Endothelial cell of umbilical vein (primary cell): ENCODE data around the gene RNF224. TPM values are rescaled to one million over a fixed set of nuclear protein-coding genes. Genes with fewer than 3 reads are reported as not detected.

Experiments used
- BruUV-seq: library from RNA; stranded (reverse); fragments of 400-500 nt; replicated peaks from 2 replicates; lab custom pipeline; 2021; lab: Mats Ljungman, UMichigan
- CTCF ChIA-PET: fragments of 300-600, 350-600 bp; sonication (Branson Sonifier 250); formaldehyde crosslinking; loops from one replicate; lab custom pipeline; 2021; ENCODE audit warnings: antibody characterized with exemption, inconsistent platforms; lab: Charles Lee
- POLR2A ChIA-PET: fragments of 300-600, 350-600 bp; sonication (Branson Sonifier 250); formaldehyde crosslinking; loops from one replicate; lab custom pipeline; 2021; ENCODE audit warnings: antibody characterized with exemption, inconsistent platforms; lab: Charles Lee
- DNase-seq: peaks from one replicate; pipeline ENCODE4 v3.0.0-alpha.2; 2011; ENCODE audit warnings: low read depth, low spot score
- FAIRE-seq: peaks from 2 replicates; lab custom pipeline; 2011; peaks lifted over from hg19 to GRCh38; lab: Jason Lieb, UNC
- H2AFZ ChIP-seq: 2 replicates; pipeline ENCODE4 v1.6.0; 2012; ENCODE audit warnings: low read depth, low read length, control low read depth, inconsistent platforms
- H3K27ac ChIP-seq: 2 replicates; pipeline ENCODE4 v1.5.1; 2011; ENCODE audit warnings: low read depth, mild to moderate bottlenecking, control low read depth, low read length, moderate library complexity; ENCODE audit not compliant: insufficient read depth
- H3K27me3 ChIP-seq, 2 experiments: 2 replicates each; pipeline versions ENCODE4 v1.6.0 to v1.6.1; 2011; ENCODE audit warnings: low read length in 2 of 2, mixed read lengths in 1 of 2; ENCODE audit not compliant: control insufficient read depth in 2 of 2, insufficient read depth in 2 of 2
- H3K36me3 ChIP-seq, 2 experiments: 2 replicates in 1 of 2; 3 replicates in 1 of 2; pipeline ENCODE4 v1.5.1; 2011; ENCODE audit warnings: low read length in 2 of 2, mild to moderate bottlenecking in 1 of 2, moderate library complexity in 1 of 2; ENCODE audit not compliant: control insufficient read depth in 2 of 2, insufficient read depth in 2 of 2; ENCODE audit errors: extremely low read depth in 1 of 2
- H3K4me1 ChIP-seq: 3 replicates; pipeline ENCODE4 v1.5.1; 2011; ENCODE audit warnings: mild to moderate bottlenecking, low read length; ENCODE audit not compliant: control insufficient read depth, insufficient read depth; ENCODE audit errors: extremely low read depth
- H3K4me2 ChIP-seq: 2 replicates; pipeline ENCODE4 v1.6.1; 2011; ENCODE audit warnings: low read length, control low read depth, mixed read lengths; ENCODE audit not compliant: insufficient read depth
- H3K4me3 ChIP-seq, 3 experiments: fragments of 200-600 bp in 1 of 3; sonication (generic), shearing (Covaris generic) in 1 of 3; replicated peaks in 1 of 3; 2 replicates each; pipeline ENCODE4 v1.5.1; 2011 to 2016; ENCODE audit warnings: control low read depth in 3 of 3, low read length in 3 of 3, mild to moderate bottlenecking in 2 of 3, inconsistent platforms in 1 of 3, low read depth in 1 of 3, moderate library complexity in 1 of 3; ENCODE audit not compliant: insufficient read depth in 1 of 3
- H3K79me2 ChIP-seq: 2 replicates; pipeline ENCODE4 v1.6.0; 2012; ENCODE audit warnings: low read length, inconsistent platforms; ENCODE audit not compliant: control insufficient read depth, insufficient read depth
- H3K9ac ChIP-seq: replicated peaks from 2 replicates; pipeline ENCODE3; 2011; ENCODE audit warnings: low read length, control low read depth; ENCODE audit not compliant: insufficient read depth; ENCODE audit errors: extremely low read depth
- H3K9me1 ChIP-seq: replicated peaks from 3 replicates; pipeline ENCODE4 v1.6.0; 2011; ENCODE audit warnings: mild to moderate bottlenecking, low read length; ENCODE audit not compliant: control insufficient read depth, insufficient read depth; ENCODE audit errors: extremely low read depth
- H3K9me3 ChIP-seq: replicated peaks from 2 replicates; pipeline ENCODE4 v1.5.1; 2012; ENCODE audit warnings: low read length, inconsistent platforms; ENCODE audit not compliant: control insufficient read depth, insufficient read depth
- H4K20me1 ChIP-seq: replicated peaks from 2 replicates; pipeline ENCODE3; 2011; ENCODE audit warnings: mild to moderate bottlenecking, low read length; ENCODE audit not compliant: control insufficient read depth, insufficient read depth; ENCODE audit errors: extremely low read depth
- EZH2 ChIP-seq: IDR thresholded peaks from 2 replicates; pipeline ENCODE4 v1.6.1; 2012; ENCODE audit warnings: borderline replicate concordance, low read depth, mild to moderate bottlenecking, moderate library complexity, low read length, inconsistent platforms; ENCODE audit not compliant: severe bottlenecking
- FOS ChIP-seq: IDR thresholded peaks from 2 replicates; pipeline ENCODE4 v1.6.1; 2011; ENCODE audit warnings: mild to moderate bottlenecking, low read length, moderate library complexity, borderline replicate concordance; ENCODE audit not compliant: insufficient read depth
- GATA2 ChIP-seq: IDR thresholded peaks from 2 replicates; pipeline ENCODE4 v1.7.0; 2011; ENCODE audit warnings: low read depth, mild to moderate bottlenecking, moderate library complexity, mixed read lengths, low read length; ENCODE audit not compliant: insufficient read length, insufficient read depth
- JUN ChIP-seq: IDR thresholded peaks from 2 replicates; pipeline ENCODE4 v1.6.1; 2011; ENCODE audit warnings: borderline replicate concordance, low read depth; ENCODE audit not compliant: insufficient read length, insufficient read depth
- MAX ChIP-seq: IDR thresholded peaks from 2 replicates; pipeline ENCODE4 v1.6.1; 2011; ENCODE audit not compliant: insufficient read depth, insufficient read length
- MYC ChIP-seq: IDR thresholded peaks from one replicate; pipeline ENCODE4 v1.6.1; 2011; ENCODE audit warnings: mild to moderate bottlenecking, low read depth, low read length
- POLR2A ChIP-seq: IDR thresholded peaks from 2 replicates; pipeline ENCODE4 v1.6.1; 2012; ENCODE audit warnings: low read depth, mild to moderate bottlenecking, control low read depth, low read length
- POLR2AphosphoS5 ChIP-seq: IDR thresholded peaks from 2 replicates; pipeline ENCODE4 v1.6.1; 2012; ENCODE audit warnings: low read depth, mild to moderate bottlenecking, control low read depth, low read length, moderate library complexity; ENCODE audit not compliant: insufficient read depth
- dilution Hi-C: fragments of 300-500 bp; cut with MboI; formaldehyde crosslinking; loops from one replicate; pipeline ENCODE4 v1.15.0; 2019; ENCODE audit warnings: low sequenced_read_pairs; ENCODE audit not compliant: extremely low pct_ligation_motif_present
- intact Hi-C: fragments of 100-400 bp; cut with micrococcal nuclease; formaldehyde crosslinking; loops from one replicate; pipeline ENCODE4 v1.10.0; 2022
- polyA plus RNA-seq, 4 experiments: library from polyadenylated mRNA; depleted of rRNA in 3 of 4; stranded (reverse) in 3 of 4; unstranded in 1 of 4; fragments of >200 nt; gene quantifications; 2 replicates each; pipeline versions ENCODE4 v1.2.1 to v1.2.3, GENCODE V29; 2011 to 2012; ENCODE audit warnings: missing spikeins in 1 of 4
- total RNA-seq: library from RNA; stranded (reverse); gene quantifications from 2 replicates; pipeline ENCODE4 v1.2.3, GENCODE V29; 2021
- TF ChIP-seq, protein P1 (sequence below), 2 donors: IDR thresholded peaks; 1 replicate in 1 of 2; 2 replicates in 1 of 2; pipeline ENCODE4 v1.5.1; 2011; ENCODE audit warnings: low read length in 2 of 2, mild to moderate bottlenecking in 2 of 2, moderate library complexity in 2 of 2, control low read depth in 1 of 2, inconsistent platforms in 1 of 2, low read depth in 1 of 2; ENCODE audit not compliant: insufficient read depth in 1 of 2; ENCODE audit errors: extremely low read depth in 1 of 2

RNF224 gene
- total and polyA plus RNA-seq, 2 donors (not counting 3 experiments of a cell fraction or from before 2014, with no cell fraction given): not detected

- no peak overlapping the region for H3K4me2 ChIP-seq
- dilution Hi-C loops (no loop called here), intact Hi-C loops (no loop called here)
- no peaks in the 10 kb centered on the region for H4K20me1 ChIP-seq
- H3K9me1 ChIP-seq: no peaks in the 10 kb centered on the region
- CTCF ChIA-PET: no interaction called here
- no peak overlapping the region for H3K9ac ChIP-seq
- H3K4me3 ChIP-seq: no peak overlapping the region
- H3K27ac ChIP-seq: no peak overlapping the region
- no peak overlapping the region for H2AFZ ChIP-seq
- no peaks in the 10 kb centered on the region for H3K79me2 ChIP-seq
- no peak for DNase-seq
- POLR2A ChIA-PET: no interaction called here
- H3K4me1 ChIP-seq: peaks cover 23% of the 10 kb centered on the region
- H3K9me3 ChIP-seq: no peaks in the 10 kb centered on the region
- no peak for FAIRE-seq
- peaks cover 0 to 28% of the 10 kb centered on the region in 2 experiments for H3K36me3 ChIP-seq
- BruUV-seq: no TSS peak
- TF ChIP-seq MYC (no peak), JUN (no peak), FOS (no peak), POLR2AphosphoS5 (no peak), POLR2A (no peak), GATA2 (no peak), MAX (no peak), EZH2 (no peak)
- TF ChIP-seq, protein P1, sequence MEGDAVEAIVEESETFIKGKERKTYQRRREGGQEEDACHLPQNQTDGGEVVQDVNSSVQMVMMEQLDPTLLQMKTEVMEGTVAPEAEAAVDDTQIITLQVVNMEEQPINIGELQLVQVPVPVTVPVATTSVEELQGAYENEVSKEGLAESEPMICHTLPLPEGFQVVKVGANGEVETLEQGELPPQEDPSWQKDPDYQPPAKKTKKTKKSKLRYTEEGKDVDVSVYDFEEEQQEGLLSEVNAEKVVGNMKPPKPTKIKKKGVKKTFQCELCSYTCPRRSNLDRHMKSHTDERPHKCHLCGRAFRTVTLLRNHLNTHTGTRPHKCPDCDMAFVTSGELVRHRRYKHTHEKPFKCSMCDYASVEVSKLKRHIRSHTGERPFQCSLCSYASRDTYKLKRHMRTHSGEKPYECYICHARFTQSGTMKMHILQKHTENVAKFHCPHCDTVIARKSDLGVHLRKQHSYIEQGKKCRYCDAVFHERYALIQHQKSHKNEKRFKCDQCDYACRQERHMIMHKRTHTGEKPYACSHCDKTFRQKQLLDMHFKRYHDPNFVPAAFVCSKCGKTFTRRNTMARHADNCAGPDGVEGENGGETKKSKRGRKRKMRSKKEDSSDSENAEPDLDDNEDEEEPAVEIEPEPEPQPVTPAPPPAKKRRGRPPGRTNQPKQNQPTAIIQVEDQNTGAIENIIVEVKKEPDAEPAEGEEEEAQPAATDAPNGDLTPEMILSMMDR (IDR thresholded peaks at IDR 0.05; ENCODE audit: extremely low read depth in 1 of 2, insufficient read depth in 1 of 2, low read depth in 1 of 2, low read length in 2 of 2): no peak
- H3K27me3 ChIP-seq: no peaks in the 10 kb centered on the region
Observed at GRCh38 chr9:137270929-137271695, 43.8 kb downstream of the RNF224 start.
